ENCODE measurements around the gene GNE. TPM values are rescaled to one million over a fixed set of nuclear protein-coding genes. Genes with fewer than 3 reads are reported as not detected.

GNE gene
- total and polyA plus RNA-seq, 2 experiments from 2014 or later, result 2.2 to 15.7 TPM

GRCh38 chr9:36276781-36277181 lies 18.5 kb upstream of the GNE start:
- H3K27me3 Mint-ChIP-seq (ENCODE audit: insufficient read depth, low read depth, poor library complexity), result no peaks in the 10 kb centered on the region
- no peaks in the 10 kb centered on the region for H3F3A ChIP-seq (replicated peaks; ENCODE audit: low read depth)
- H4K20me1 ChIP-seq (replicated peaks; ENCODE audit: insufficient read depth), result no peaks in the 10 kb centered on the region
- no peak overlapping the region for H3K4me2 ChIP-seq
- no peak overlapping the region for H3K4me3 ChIP-seq
- DNase-seq (ENCODE audit: low spot score) (peak; percentile 20), ATAC-seq (peak; percentile 28; the same call in 1 of the 3 replicates)
- H3K36me3 ChIP-seq (ENCODE audit: insufficient read depth), result no peaks in the 10 kb centered on the region
- no peaks in the 10 kb centered on the region for H3K9me3 Mint-ChIP-seq
- no peaks in the 10 kb centered on the region for H3K4me1 ChIP-seq (ENCODE audit: insufficient read depth)
- no peaks in the 10 kb centered on the region for H3K79me2 ChIP-seq (replicated peaks; ENCODE audit: insufficient read depth)
- H3K4me1 Mint-ChIP-seq, result peaks cover 2% of the 10 kb centered on the region; the same call in 2 of the 3 replicates
- H3K27ac Mint-ChIP-seq, result no peak overlapping the region
- no peak for TF ChIP-seq NANOG (IDR thresholded peaks at IDR 0.05; ENCODE audit: borderline replicate concordance)
- no peak for TF ChIP-seq ZNF114 (CRISPR knock-in tag; IDR thresholded peaks at IDR 0.05)
- TF ChIP-seq STAT1 (IDR thresholded peaks at IDR 0.05; ENCODE audit: unreplicated experiment), result no peak
- no peak for TF ChIP-seq REST (IDR thresholded peaks at IDR 0.05; ENCODE audit: unreplicated experiment)
- TF ChIP-seq POLR2AphosphoS5 (IDR thresholded peaks at IDR 0.05; ENCODE audit: low read depth), result no peak
- no peak for TF ChIP-seq ETS1 (IDR thresholded peaks at IDR 0.05)
- TF ChIP-seq ZNF331 (CRISPR knock-in tag; IDR thresholded peaks at IDR 0.05; ENCODE audit: low read depth), result no peak
- no peak for TF ChIP-seq EZH2 (IDR thresholded peaks at IDR 0.05; ENCODE audit: low read depth, unreplicated experiment)
- TF ChIP-seq JUNB (IDR thresholded peaks at IDR 0.05; ENCODE audit: unreplicated experiment), result no peak
- TF ChIP-seq CTCF (conservative IDR thresholded peaks at IDR 0.05; ENCODE audit: low read depth in 2 of 2), result no peak
- no peak for TF ChIP-seq ZNF462 (CRISPR knock-in tag; IDR thresholded peaks at IDR 0.05)
- TF ChIP-seq EZH2phosphoT487 (IDR thresholded peaks at IDR 0.05; ENCODE audit: unreplicated experiment), result no peak
- TF ChIP-seq CREB1 (CRISPR knock-in tag; IDR thresholded peaks at IDR 0.05; ENCODE audit: low read depth), result no peak
- H3K27ac ChIP-seq (ENCODE audit: low read depth), result no peak overlapping the region
- H3K9me2 ChIP-seq (ENCODE audit: insufficient read depth), result no peaks in the 10 kb centered on the region
- no peaks in the 10 kb centered on the region for H3K27me3 ChIP-seq (ENCODE audit: insufficient read depth)
- no peaks in the 10 kb centered on the region for H3K36me3 Mint-ChIP-seq (ENCODE audit: low read depth)
- no peak overlapping the region for H3K4me3 Mint-ChIP-seq
- H2AFZ ChIP-seq, result no peak overlapping the region

All from GM23338 (cell line).